ENCODE measurements around the gene CDC42EP3.

Gene CDC42EP3

DNA sequence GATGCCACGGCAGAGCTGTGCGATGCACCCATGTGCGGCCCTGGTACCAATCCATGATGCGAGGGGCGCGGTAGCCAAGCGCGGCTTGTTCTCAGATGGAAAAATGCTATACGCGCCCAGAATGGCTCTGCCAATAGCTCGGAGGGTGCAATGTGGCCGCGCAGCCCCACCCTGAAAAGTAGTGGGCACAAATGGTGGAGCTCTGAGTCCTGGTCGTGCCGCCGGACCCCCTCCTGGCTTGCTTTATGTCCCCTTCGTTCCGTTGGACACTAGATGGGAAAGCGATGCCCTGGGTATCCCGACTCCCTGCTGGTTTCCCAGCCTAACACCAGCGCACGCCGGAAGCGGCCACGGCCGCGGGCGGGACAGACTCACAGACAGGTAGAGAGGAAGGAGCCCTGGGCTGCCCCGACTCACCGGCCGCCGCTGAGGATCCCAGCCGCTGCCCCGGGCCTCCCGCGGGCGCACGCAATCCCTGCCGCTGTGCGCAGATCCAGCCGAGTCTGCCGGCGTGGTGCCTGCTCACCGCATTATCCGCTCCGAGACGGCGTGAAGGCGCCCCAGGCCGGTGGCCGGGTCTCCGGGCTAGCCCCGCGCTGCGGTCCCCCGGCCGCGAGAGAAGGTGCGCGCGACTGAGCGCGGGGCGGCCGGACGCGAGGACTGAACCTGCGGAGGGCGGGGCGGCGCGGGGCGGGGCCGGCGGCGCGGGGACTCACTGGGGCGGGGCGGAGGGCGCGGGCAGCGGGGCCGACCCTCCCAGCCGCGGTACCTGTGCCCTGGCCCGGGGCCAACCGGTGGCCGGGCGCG, at the start of gene CDC42EP3:
CDC42EP3 (minus strand) TSS at position 634 of the 807 bp plus-strand sequence. CDS start 25,055 bp downstream, outside the sequence.
- DNase-seq = peak; percentile 70

DNA sequence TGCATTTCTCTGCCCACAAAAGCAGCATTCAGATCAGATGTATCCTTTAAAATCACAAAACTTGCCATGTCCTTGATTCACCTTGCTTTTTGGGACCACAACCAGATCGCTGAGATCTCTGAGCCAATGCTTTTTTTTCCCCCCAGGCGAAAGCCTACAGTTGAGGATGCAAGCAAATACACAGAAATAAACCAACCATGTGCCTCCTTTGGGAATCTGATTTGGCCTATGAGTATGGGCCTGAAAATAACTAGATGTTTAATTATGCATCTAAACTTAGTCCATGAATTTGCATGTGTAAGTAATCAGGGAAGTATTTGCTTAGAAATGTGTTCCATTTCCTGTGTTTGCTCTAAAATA, 49.7 kb upstream of the CDC42EP3 start:
- no peak for DNase-seq

GRCh38 chr2:37720533-37721200, 49.2 kb upstream of the CDC42EP3 start:
- no peak for DNase-seq

GRCh38 chr2:37718515-37719161, 47.2 kb upstream of the CDC42EP3 start:
- DNase-seq = no peak

- no peak for DNase-seq
These were observed 41.8 kb upstream of the CDC42EP3 start for GRCh38 chr2:37713258-37713700.

- DNase-seq = no peak
These were observed 40.4 kb upstream of the CDC42EP3 start for GRCh38 chr2:37711831-37712230.

- DNase-seq = no peak
These were observed 39.9 kb upstream of the CDC42EP3 start for GRCh38 chr2:37711308-37711731.

GRCh38 chr2:37709111-37709510, 37.7 kb upstream of the CDC42EP3 start:
- DNase-seq = no peak

GRCh38 chr2:37708146-37708545, 36.7 kb upstream of the CDC42EP3 start:
- no peak for DNase-seq

DNA sequence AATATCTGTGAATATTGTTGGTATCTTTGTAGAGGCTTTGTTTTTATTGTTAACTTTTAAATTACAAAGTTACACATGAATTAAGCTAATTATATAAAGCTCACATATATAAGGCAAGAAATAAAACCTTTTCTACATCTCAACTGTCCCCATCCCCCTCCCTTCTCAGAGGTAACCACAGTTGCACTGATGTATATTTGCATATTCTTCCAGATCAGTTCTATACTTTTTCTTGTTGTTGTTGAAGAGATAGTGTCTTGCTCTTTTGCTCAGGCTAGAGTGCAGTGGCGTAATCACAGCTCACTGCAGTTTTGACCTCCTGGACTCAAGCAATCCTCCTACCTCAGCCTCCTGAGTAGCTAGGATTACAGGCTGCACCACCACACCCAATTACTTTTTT, 36.0 kb upstream of the CDC42EP3 start:
- DNase-seq = no peak

DNA sequence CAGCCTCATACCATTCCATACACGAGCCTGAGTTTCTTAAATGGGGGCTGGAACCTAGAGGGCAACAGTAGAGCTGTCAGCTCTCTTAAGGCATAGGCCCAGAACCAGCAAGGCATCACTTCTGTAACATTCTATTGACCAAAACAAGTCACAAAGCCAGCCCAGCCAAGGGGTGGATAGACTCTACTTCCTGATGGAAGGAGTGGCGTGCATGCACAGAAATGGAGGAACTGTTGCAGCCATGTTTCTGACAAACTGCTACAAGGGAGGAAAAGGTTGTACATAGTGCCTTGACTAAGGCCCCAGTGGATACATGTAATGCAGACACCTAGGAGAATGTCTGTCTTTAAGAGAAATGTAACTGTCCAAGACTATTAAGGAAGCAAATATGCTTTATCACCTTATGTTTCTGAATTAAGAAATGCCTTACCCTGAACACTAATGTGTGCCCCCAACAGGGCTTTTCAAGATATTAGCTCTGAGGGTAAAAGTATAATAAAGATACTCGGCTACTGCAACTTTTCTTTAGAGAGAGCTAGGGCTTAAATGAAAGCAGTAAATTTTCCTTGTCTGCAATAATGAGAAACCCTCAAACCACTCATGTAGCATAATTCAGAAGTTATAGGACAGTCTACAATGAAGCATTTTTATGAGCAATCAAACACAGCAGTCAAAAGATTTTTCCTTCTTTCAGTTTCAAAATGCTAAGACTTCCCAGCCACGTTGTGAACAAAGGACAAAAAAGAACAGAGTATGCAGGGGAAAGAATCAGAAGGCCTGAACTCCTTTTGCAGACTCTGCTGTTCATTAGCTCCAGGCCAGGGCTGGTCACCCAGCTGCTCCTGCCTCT, 35.1 kb upstream of the CDC42EP3 start:
- DNase-seq = no peak

- DNase-seq = no peak
These were observed 33.7 kb upstream of the CDC42EP3 start for GRCh38 chr2:37705191-37705590.

GRCh38 chr2:37698931-37699481, 27.6 kb upstream of the CDC42EP3 start:
- no peak for DNase-seq

GRCh38 chr2:37695336-37695735, 23.9 kb upstream of the CDC42EP3 start:
- DNase-seq = no peak

DNA sequence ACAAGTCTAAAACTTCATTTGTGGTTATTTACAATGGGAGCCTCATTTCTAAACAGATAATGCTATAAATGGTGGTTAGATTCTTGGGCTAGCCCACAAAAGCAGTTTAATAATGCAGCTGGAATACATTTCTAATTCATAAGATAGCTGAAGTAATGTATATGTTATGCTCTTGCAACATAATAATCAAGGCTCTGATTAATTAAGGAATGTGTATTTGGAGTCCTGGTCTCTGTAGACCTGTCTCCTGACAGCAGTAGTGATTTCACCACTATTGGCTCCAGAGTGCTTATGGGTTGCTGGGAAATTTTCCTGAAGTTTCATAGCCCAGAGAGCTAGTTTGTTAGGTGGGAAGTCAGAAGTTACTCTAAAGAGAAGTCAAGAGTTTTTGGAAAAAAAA, 21.3 kb upstream of the CDC42EP3 start:
- no peak for DNase-seq

- no peak for DNase-seq
These were observed 18.3 kb upstream of the CDC42EP3 start for GRCh38 chr2:37689751-37690150.

GRCh38 chr2:37688771-37689468, 17.5 kb upstream of the CDC42EP3 start:
- DNase-seq = no peak

- DNase-seq = no peak
These were observed 15.5 kb upstream of the CDC42EP3 start for GRCh38 chr2:37686792-37687526.

DNA sequence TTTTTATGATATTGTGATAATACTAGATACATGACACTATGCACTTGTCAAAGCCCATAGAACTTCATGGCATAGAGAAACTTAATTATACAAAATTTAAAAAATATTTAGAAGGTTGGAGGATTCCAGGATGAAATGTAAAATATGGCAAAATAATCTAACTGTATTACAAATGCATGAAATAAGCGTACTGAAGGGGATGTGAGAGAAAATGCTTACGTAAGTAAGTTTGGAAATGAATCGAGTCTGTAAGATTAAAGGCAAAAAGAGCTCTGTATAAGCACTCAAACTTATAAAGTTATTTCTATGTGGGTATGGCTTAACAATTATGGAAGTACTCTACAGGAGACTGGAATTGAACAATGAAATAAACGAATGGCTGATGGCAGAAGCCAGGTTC, 13.4 kb upstream of the CDC42EP3 start:
- no peak for DNase-seq

DNA sequence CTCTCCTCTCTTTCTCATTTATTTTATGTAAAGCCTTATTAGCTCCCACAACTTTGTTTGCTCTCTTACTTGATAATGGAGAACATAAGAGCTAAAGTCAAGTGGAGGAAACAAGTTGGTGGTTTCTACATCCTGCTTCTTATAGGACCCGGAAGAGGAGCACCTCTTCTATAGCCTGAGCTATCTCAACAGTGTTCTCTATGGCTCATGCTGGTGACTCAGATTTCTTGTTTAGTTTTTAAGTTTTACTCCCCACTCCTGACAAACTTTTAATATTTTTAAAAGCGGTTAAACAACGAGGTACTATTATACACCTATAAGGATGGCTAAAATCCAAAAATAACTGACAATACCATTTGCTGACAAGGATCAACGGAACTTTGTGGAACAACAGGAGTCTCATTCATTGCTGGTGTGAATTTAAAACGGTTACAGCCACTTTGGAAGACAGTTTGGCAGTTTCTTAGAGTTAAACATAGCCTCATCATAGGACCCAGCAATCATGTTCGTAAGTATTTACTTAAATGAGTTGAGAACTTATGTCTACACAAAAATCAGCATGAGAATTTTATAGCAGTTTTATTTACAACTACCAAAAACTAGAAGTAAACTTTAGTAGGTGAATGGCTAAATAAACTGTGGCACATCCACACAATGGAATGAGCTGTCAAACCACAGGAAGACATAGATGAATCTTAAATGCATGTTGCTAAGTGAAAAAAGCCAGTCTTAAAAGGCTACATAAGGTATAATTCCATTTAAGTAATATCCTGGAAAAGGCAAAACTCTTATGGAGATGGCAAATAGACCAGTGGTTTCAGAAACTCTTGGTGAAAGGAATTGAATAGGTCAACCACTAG, 12.7 kb upstream of the CDC42EP3 start:
- no peak for DNase-seq

All from COR-L47 (cell line).